GM18519 (cell line): ENCODE measurements around the gene TLX1.
"Not testable (repeated sequence)": the region's sequence is repeated elsewhere in the genome, so short reads cannot be mapped to it uniquely, and the experiment has no call there.

ENCODE experiments used
- ATAC-seq: cut with Tn5 transposase; IDR thresholded peaks from one replicate; pipeline ENCODE4 v1.9.1; 2021; ENCODE audit warnings: mild to moderate bottlenecking, moderate library complexity; ENCODE audit not compliant: unreplicated experiment, low FRiP score

TLX1 gene

GRCh38 chr10:101146392-101147251 is 15.5 kb downstream of the TLX1 start:
- no peak for ATAC-seq

- no peak for ATAC-seq
Measured at GRCh38 chr10:101151395-101151794, 20.3 kb downstream of the TLX1 start.

- no peak for ATAC-seq
Measured at GRCh38 chr10:101152316-101152715, 21.2 kb downstream of the TLX1 start.

GRCh38 chr10:101154506-101154905 is 23.4 kb downstream of the TLX1 start:
- ATAC-seq: not testable (repeated sequence)

- no peak for ATAC-seq
Measured at GRCh38 chr10:101155896-101156295, 24.8 kb downstream of the TLX1 start.

- no peak for ATAC-seq
Measured at GRCh38 chr10:101157756-101158458, 26.8 kb downstream of the TLX1 start.

GRCh38 chr10:101158459-101159058 is 27.5 kb downstream of the TLX1 start:
- ATAC-seq: no peak

GRCh38 chr10:101161494-101162299 is 30.6 kb downstream of the TLX1 start:
- no peak for ATAC-seq

GRCh38 chr10:101162677-101163076 is 31.6 kb downstream of the TLX1 start:
- no peak for ATAC-seq

GRCh38 chr10:101164020-101164419 is 32.9 kb downstream of the TLX1 start:
- no peak for ATAC-seq

GRCh38 chr10:101165736-101166135 is 34.6 kb downstream of the TLX1 start:
- ATAC-seq: no peak

GRCh38 chr10:101166430-101166829 is 35.3 kb downstream of the TLX1 start:
- ATAC-seq: no peak

- no peak for ATAC-seq
Measured at GRCh38 chr10:101172741-101173140, 41.6 kb downstream of the TLX1 start.

- ATAC-seq: no peak
Measured at GRCh38 chr10:101174319-101174718, 43.2 kb downstream of the TLX1 start.

GRCh38 chr10:101176577-101176976 is 45.5 kb downstream of the TLX1 start:
- no peak for ATAC-seq

- no peak for ATAC-seq
Measured at GRCh38 chr10:101182936-101183335, 51.8 kb downstream of the TLX1 start.

- no peak for ATAC-seq
Measured at GRCh38 chr10:101183458-101184183, 52.5 kb downstream of the TLX1 start.
